B cell (primary cell): Measurements from ENCODE around the gene KRT79. TPM values are rescaled to one million over a fixed set of nuclear protein-coding genes. Genes with fewer than 3 reads are reported as not detected.

Source experiments
- ATAC-seq: fragments of 200-7000 bp; cut with Tn5 transposase; one replicate; pipeline ENCODE4 v1.10.0; 2021; ENCODE audit warnings: low read depth, mild to moderate bottlenecking, moderate number of reproducible peaks, moderate library complexity
- CTCF ChIA-PET: fragments of 350-600 bp; sonication (Branson Sonifier 250); formaldehyde crosslinking; loops from one replicate; lab custom pipeline; 2021; ENCODE audit warnings: antibody characterized with exemption, inconsistent platforms; lab: Charles Lee
- POLR2A ChIA-PET: fragments of 350-600 bp; sonication (Branson Sonifier 250); formaldehyde crosslinking; loops from one replicate; lab custom pipeline; 2021; ENCODE audit warnings: antibody characterized with exemption; lab: Charles Lee
- DNase-seq: peaks from one replicate; pipeline ENCODE4 v3.0.0; 2013
- H2AFZ ChIP-seq: 2 replicates; pipeline ENCODE4 v1.6.1; 2012; ENCODE audit warnings: mild to moderate bottlenecking, low read depth, low read length; ENCODE audit not compliant: insufficient read depth, poor library complexity, severe bottlenecking
- H3K27ac ChIP-seq, 2 donors: 1 replicate in 1 of 2; 2 replicates in 1 of 2; pipeline ENCODE4 v1.5.1; 2012 to 2013; ENCODE audit warnings: low read length in 2 of 2, mild to moderate bottlenecking in 2 of 2, moderate library complexity in 1 of 2
- H3K27me3 ChIP-seq, 4 experiments: fragments of 200-600 bp in 1 of 4; sonication (generic) in 1 of 4; replicated peaks in 1 of 4; 1 replicate in 2 of 4; 2 replicates in 2 of 4; pipeline versions ENCODE4 v1.6.1 to v1.7.0; 2013 to 2016; ENCODE audit warnings: low read length in 3 of 4, mild to moderate bottlenecking in 2 of 4, mixed read lengths in 1 of 4, moderate library complexity in 1 of 4; ENCODE audit not compliant: insufficient read depth in 4 of 4, control insufficient read depth in 3 of 4; ENCODE audit errors: control extremely low read depth in 1 of 4
- H3K36me3 ChIP-seq, 2 experiments: replicated peaks in 1 of 2; 1 replicate in 1 of 2; 2 replicates in 1 of 2; pipeline versions ENCODE4 v1.6.1 to v1.7.1; 2013; ENCODE audit warnings: low read length in 1 of 2; ENCODE audit not compliant: insufficient read depth in 2 of 2, control insufficient read depth in 1 of 2; ENCODE audit errors: control extremely low read depth in 1 of 2, extremely low read depth in 1 of 2
- H3K4me1 ChIP-seq, 2 donors: fragments of 200-600 bp in 1 of 2; sonication (generic) in 1 of 2; 1 replicate in 1 of 2; 2 replicates in 1 of 2; pipeline versions ENCODE4 v1.5.1 to v1.6.1; 2013 to 2017; ENCODE audit warnings: low read length in 2 of 2; ENCODE audit not compliant: control insufficient read depth in 2 of 2, insufficient read depth in 2 of 2
- H3K4me2 ChIP-seq: replicated peaks from 2 replicates; pipeline ENCODE3; 2012; ENCODE audit warnings: mild to moderate bottlenecking, low read depth, low read length; ENCODE audit not compliant: poor library complexity, severe bottlenecking
- H3K4me3 ChIP-seq, 5 experiments: fragments of 200-600 bp in 1 of 5; sonication (generic) in 1 of 5; 1 replicate in 3 of 5; 2 replicates in 2 of 5; pipeline versions ENCODE4 v1.5.1 to v1.7.0; 2011 to 2016; ENCODE audit warnings: low read length in 4 of 5, mild to moderate bottlenecking in 4 of 5, low read depth in 2 of 5, control low read depth in 1 of 5, moderate library complexity in 1 of 5; ENCODE audit not compliant: insufficient read depth in 1 of 5; ENCODE audit errors: control extremely low read depth in 1 of 5, extremely low read depth in 1 of 5
- H3K79me2 ChIP-seq: fragments of 200-600 bp; sonication (generic); one replicate; pipeline ENCODE4 v1.6.0; 2016; ENCODE audit warnings: low read length; ENCODE audit not compliant: control insufficient read depth, insufficient read depth
- H3K9ac ChIP-seq: fragments of 200-600 bp; sonication (generic); 2 replicates; pipeline ENCODE4 v1.6.1; 2017; ENCODE audit warnings: mild to moderate bottlenecking, low read length, moderate library complexity
- H3K9me3 ChIP-seq, 3 donors: one replicate each; pipeline versions ENCODE4 v1.6.1 to v1.7.1; 2013; ENCODE audit warnings: low read length in 2 of 3; ENCODE audit not compliant: control insufficient read depth in 2 of 3, insufficient read depth in 1 of 3; ENCODE audit errors: control extremely low read depth in 1 of 3
- H4K20me1 ChIP-seq: 2 replicates; pipeline ENCODE4 v1.6.0; 2012; ENCODE audit warnings: mild to moderate bottlenecking, low read length; ENCODE audit not compliant: insufficient read depth, control insufficient read depth, poor library complexity, severe bottlenecking
- H3K27ac Mint-ChIP-seq: one replicate; pipeline ENCODE4 v1.8.0; 2021; ENCODE audit warnings: mixed read lengths
- H3K27me3 Mint-ChIP-seq: one replicate; pipeline ENCODE4 v1.8.0; 2021; ENCODE audit warnings: mixed read lengths
- H3K4me1 Mint-ChIP-seq: one replicate; pipeline ENCODE4 v1.8.0; 2021; ENCODE audit warnings: mixed read lengths
- H3K4me3 Mint-ChIP-seq: one replicate; pipeline ENCODE4 v1.8.0; 2021; ENCODE audit warnings: mixed read lengths
- H3K9me3 Mint-ChIP-seq: one replicate; pipeline ENCODE4 v1.8.0; 2022; ENCODE audit warnings: mixed read lengths; ENCODE audit not compliant: insufficient read depth
- CTCF ChIP-seq: fragments of 200-600 bp; IDR thresholded peaks from one replicate; pipeline ENCODE4 v1.8.0; 2022; ENCODE audit warnings: antibody characterized with exemption, mild to moderate bottlenecking
- EZH2 ChIP-seq: IDR thresholded peaks from 2 replicates; pipeline ENCODE4 v1.6.1; 2012; ENCODE audit warnings: borderline replicate concordance, low read depth, mild to moderate bottlenecking, moderate library complexity, low read length; ENCODE audit not compliant: insufficient read depth, poor library complexity, severe bottlenecking
- WGBS: methylation state at CpG from one replicate; pipeline ENCODE4 v1.1.5; 2013; ENCODE audit warnings: missing lambda C conversion rate; ENCODE audit not compliant: insufficient coverage; 5-methylcytosine and 5-hydroxymethylcytosine counted together
- intact Hi-C: fragments of 100-400 bp; cut with micrococcal nuclease; formaldehyde crosslinking; loops from one replicate; pipeline ENCODE4 v1.10.0; 2022
- polyA plus RNA-seq: library from polyadenylated mRNA; depleted of rRNA; stranded (reverse); fragments of >200 nt; gene quantifications from 2 replicates; pipeline ENCODE4 v1.2.3, GENCODE V29; 2012
- total RNA-seq, 2 donors: library from RNA; stranded (reverse); fragments of 120-200 nt in 1 of 2; gene quantifications; 1 replicate in 1 of 2; 2 replicates in 1 of 2; pipeline versions ENCODE4 v1.2.3 to v1.2.4, GENCODE V29; 2013 to 2022

Gene KRT79
- total and polyA plus RNA-seq, 2 donors (not counting 1 experiment from before 2014, with no cell fraction given) = not detected

GRCh38 chr12:52839436-52840105 lies 5.5 kb upstream of the KRT79 start:
- H3K27ac ChIP-seq = no peak overlapping the region
- H3K27me3 ChIP-seq = peaks cover 0 to 3% (median 0%) of the 10 kb centered on the region in 4 experiments
- 85% methylated on average over 16 of the region's 18 CpGs for WGBS
- no peak for DNase-seq
- Mint-ChIP-seq H3K4me1 (no peaks in the 10 kb centered on the region), H3K27ac (no peak overlapping the region), H3K27me3 (peaks cover 53% of the 10 kb centered on the region), H3K9me3 (no peaks in the 10 kb centered on the region), H3K4me3 (no peak overlapping the region)
- no peaks in the 10 kb centered on the region for H3K4me1 ChIP-seq
- no peak overlapping the region for H3K9ac ChIP-seq
- H2AFZ ChIP-seq = no peak overlapping the region
- CTCF ChIA-PET = no interaction called here
- no peak for ATAC-seq
- H3K36me3 ChIP-seq = no peaks in the 10 kb centered on the region
- no peaks in the 10 kb centered on the region for H3K9me3 ChIP-seq
- no peaks in the 10 kb centered on the region for H4K20me1 ChIP-seq
- TF ChIP-seq CTCF = no peak
- no peak for TF ChIP-seq EZH2
- POLR2A ChIA-PET = no interaction called here
- intact Hi-C loops = no loop called here
- no peak overlapping the region for H3K4me3 ChIP-seq
- H3K79me2 ChIP-seq = no peaks in the 10 kb centered on the region
- no peak overlapping the region for H3K4me2 ChIP-seq

GRCh38 chr12:52838609-52839435 lies 4.7 kb upstream of the KRT79 start:
- ATAC-seq = no peak
- no peak for DNase-seq
- no peak for TF ChIP-seq CTCF
- no peak for TF ChIP-seq EZH2
- 58% methylated on average over 12 of the region's 14 CpGs for WGBS
- Histone ChIP-seq H3K27me3 (peaks cover 0 to 3% (median 0%) of the 10 kb centered on the region in 4 experiments), H3K27ac (no peak overlapping the region), H3K79me2 (no peaks in the 10 kb centered on the region), H3K4me3 (no peak overlapping the region), H3K36me3 (no peaks in the 10 kb centered on the region), H3K9ac (no peak overlapping the region), H2AFZ (no peak overlapping the region), H3K4me1 (no peaks in the 10 kb centered on the region), H3K9me3 (no peaks in the 10 kb centered on the region), H3K4me2 (no peak overlapping the region), H4K20me1 (no peaks in the 10 kb centered on the region)
- H3K27ac Mint-ChIP-seq = no peak overlapping the region
- no peak overlapping the region for H3K4me3 Mint-ChIP-seq
- intact Hi-C loops = no loop called here
- peaks cover 53% of the 10 kb centered on the region for H3K27me3 Mint-ChIP-seq
- ChIA-PET CTCF (no interaction called here), POLR2A (no interaction called here)
- H3K4me1 Mint-ChIP-seq = no peaks in the 10 kb centered on the region
- H3K9me3 Mint-ChIP-seq = no peaks in the 10 kb centered on the region
